Chondrocyte (in vitro differentiated cells): ENCODE measurements around the gene CLCN1. TPM values are rescaled to one million over a fixed set of nuclear protein-coding genes. Genes with fewer than 3 reads are reported as not detected.

Source experiments
- DNase-seq: peaks from one replicate; pipeline ENCODE4 v3.0.0; 2021; ENCODE audit warnings: mixed read lengths, low spot score
- H3K27ac Mint-ChIP-seq: one replicate; pipeline ENCODE4 v1.8.0; 2021; ENCODE audit warnings: mild to moderate bottlenecking, moderate library complexity, mixed read lengths; ENCODE audit not compliant: unreplicated experiment
- H3K27me3 Mint-ChIP-seq: 2 replicates; pipeline ENCODE4 v1.8.0; 2021; ENCODE audit warnings: low read depth, mixed read lengths
- H3K36me3 Mint-ChIP-seq: 2 replicates; pipeline ENCODE4 v1.8.0; 2021; ENCODE audit warnings: low read depth, mixed read lengths
- H3K4me1 Mint-ChIP-seq: 2 replicates; pipeline ENCODE4 v1.8.0; 2021; ENCODE audit warnings: low read depth, mild to moderate bottlenecking, mixed read lengths
- H3K4me3 Mint-ChIP-seq: one replicate; pipeline ENCODE4 v1.8.0; 2021; ENCODE audit warnings: mild to moderate bottlenecking, moderate library complexity, mixed read lengths; ENCODE audit not compliant: unreplicated experiment
- H3K9me3 Mint-ChIP-seq: 2 replicates; pipeline ENCODE4 v1.8.0; 2021; ENCODE audit warnings: low read depth, mixed read lengths
- CTCF ChIP-seq: fragments of 200-600 bp; sonication (generic); IDR thresholded peaks from 2 replicates; pipeline ENCODE4 v1.5.0; 2021; ENCODE audit warnings: antibody characterized with exemption, mild to moderate bottlenecking, moderate library complexity
- total RNA-seq: library from RNA; stranded (reverse); gene quantifications from 3 replicates; pipeline ENCODE4 v1.2.1, GENCODE V29; 2021

The CLCN1 gene
- total RNA-seq, 1 donor from 2014 or later = not detected

- TF ChIP-seq CTCF = no peak
- Mint-ChIP-seq H3K27ac (no peak overlapping the region), H3K4me1 (peaks cover 32% of the 10 kb centered on the region), H3K36me3 (no peaks in the 10 kb centered on the region), H3K4me3 (no peak overlapping the region), H3K27me3 (no peaks in the 10 kb centered on the region), H3K9me3 (no peaks in the 10 kb centered on the region)
- no peak for DNase-seq
Observed at GRCh38 chr7:143376396-143376795, 60.5 kb downstream of the CLCN1 start.

DNA sequence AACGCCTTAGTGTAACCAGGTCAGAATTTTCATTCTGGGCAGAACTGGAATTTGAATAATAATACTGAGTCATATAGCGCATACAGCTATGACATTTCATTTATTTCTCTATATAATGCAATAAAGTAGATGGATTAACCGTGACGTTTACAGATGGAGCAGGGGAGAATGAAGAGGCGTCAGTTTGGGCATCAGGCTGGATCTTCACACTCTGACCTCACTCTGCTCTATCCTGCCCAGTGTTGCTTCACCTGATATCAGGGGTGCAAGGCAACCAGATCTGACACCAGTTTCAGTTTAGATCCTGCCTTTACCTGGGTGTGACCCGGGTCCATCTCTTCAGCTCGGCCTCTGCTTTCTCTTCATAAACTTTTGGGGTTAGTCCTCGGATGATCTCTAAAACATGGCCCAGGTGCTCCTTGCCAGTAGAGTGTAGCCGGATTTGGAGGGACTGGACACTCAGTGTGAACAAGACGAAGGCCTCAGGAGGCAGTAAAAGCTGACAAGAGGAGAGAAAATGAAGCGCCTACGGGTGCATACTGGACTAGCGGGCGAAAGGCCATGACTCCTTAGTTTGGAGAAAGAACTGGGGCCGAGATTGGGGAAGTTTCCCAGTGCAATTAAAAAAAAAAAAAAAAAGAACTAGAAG, 63.8 kb downstream of the CLCN1 start:
- Mint-ChIP-seq H3K27ac (peak overlapping the region; percentile 98), H3K4me3 (peak overlapping the region; percentile 89), H3K27me3 (no peaks in the 10 kb centered on the region), H3K4me1 (peaks cover 23% of the 10 kb centered on the region), H3K9me3 (no peaks in the 10 kb centered on the region), H3K36me3 (peaks cover 6% of the 10 kb centered on the region)
- no peak for DNase-seq
- no peak for TF ChIP-seq CTCF

GRCh38 chr7:143380260-143380645, 64.3 kb downstream of the CLCN1 start:
- peak; percentile 98 for TF ChIP-seq CTCF
- Mint-ChIP-seq H3K27me3 (no peaks in the 10 kb centered on the region), H3K27ac (peak overlapping the region; percentile 98), H3K4me3 (peak overlapping the region; percentile 89), H3K4me1 (peaks cover 22% of the 10 kb centered on the region), H3K9me3 (no peaks in the 10 kb centered on the region), H3K36me3 (peaks cover 6% of the 10 kb centered on the region)
- peak; percentile 92 for DNase-seq

GRCh38 chr7:143380646-143381426, 64.9 kb downstream of the CLCN1 start, which contains the start of gene ZYX:
Gene ZYX (plus strand): TSS chr7:143381345. CDS start chr7:143381572, 227 bp downstream.
- Mint-ChIP-seq H3K27me3 (no peaks in the 10 kb centered on the region), H3K4me1 (peaks cover 21% of the 10 kb centered on the region), H3K36me3 (peaks cover 6% of the 10 kb centered on the region), H3K9me3 (no peaks in the 10 kb centered on the region), H3K27ac (peak within 1 kb of the TSS; percentile 98), H3K4me3 (peak within 1 kb of the TSS; percentile 89)
- peak; percentile 97 for DNase-seq
- no peak for TF ChIP-seq CTCF

GRCh38 chr7:143381427-143382125, 65.7 kb downstream of the CLCN1 start:
- Mint-ChIP-seq H3K27ac (peak overlapping the region; percentile 69), H3K4me1 (peaks cover 21% of the 10 kb centered on the region), H3K9me3 (no peaks in the 10 kb centered on the region), H3K36me3 (peaks cover 6% of the 10 kb centered on the region), H3K4me3 (no peak overlapping the region), H3K27me3 (no peaks in the 10 kb centered on the region)
- no peak for TF ChIP-seq CTCF
- DNase-seq = peak; percentile 96
